Urinary bladder (tissue), 4 donors: ENCODE measurements around the gene RHEB. TPM values are rescaled to one million over a fixed set of nuclear protein-coding genes. Genes with fewer than 3 reads are reported as not detected.

Source experiments
- DNase-seq: peaks from one replicate; pipeline ENCODE4 v3.0.0-alpha.2; 2015; ENCODE audit errors: extremely low spot score
- H3K27ac ChIP-seq: one replicate; pipeline ENCODE4 v1.5.1; 2013; ENCODE audit warnings: low read depth, mild to moderate bottlenecking, moderate library complexity
- H3K36me3 ChIP-seq: one replicate; pipeline ENCODE4 v1.6.1; 2013; ENCODE audit warnings: mild to moderate bottlenecking, moderate library complexity; ENCODE audit not compliant: insufficient read depth
- H3K4me1 ChIP-seq: one replicate; pipeline ENCODE4 v1.6.1; 2013; ENCODE audit warnings: mild to moderate bottlenecking, moderate library complexity; ENCODE audit not compliant: insufficient read depth
- H3K4me3 ChIP-seq: one replicate; pipeline ENCODE4 v1.5.1; 2013; ENCODE audit warnings: low read depth, low read length
- WGBS: extraction: QIAGEN DNeasy Blood & Tissue Kit; methylation state at CpG from one replicate; pipeline ENCODE4 v1.1.7; 2013; 5-methylcytosine and 5-hydroxymethylcytosine counted together
- polyA plus RNA-seq: library from polyadenylated mRNA; stranded (reverse); fragments of 200-250 nt; gene quantifications from one replicate; pipeline ENCODE4 v1.2.3, GENCODE V29; 2013
- total RNA-seq: library from RNA; depleted of rRNA; stranded (reverse); fragments of >200 nt; gene quantifications from one replicate; pipeline ENCODE4 v1.2.3, GENCODE V29; 2014
- donor health status: healthy with polysubstance abuse.
- donor health status: healthy.

RHEB gene
- total and polyA plus RNA-seq, 2 donors: 109 TPM

DNA sequence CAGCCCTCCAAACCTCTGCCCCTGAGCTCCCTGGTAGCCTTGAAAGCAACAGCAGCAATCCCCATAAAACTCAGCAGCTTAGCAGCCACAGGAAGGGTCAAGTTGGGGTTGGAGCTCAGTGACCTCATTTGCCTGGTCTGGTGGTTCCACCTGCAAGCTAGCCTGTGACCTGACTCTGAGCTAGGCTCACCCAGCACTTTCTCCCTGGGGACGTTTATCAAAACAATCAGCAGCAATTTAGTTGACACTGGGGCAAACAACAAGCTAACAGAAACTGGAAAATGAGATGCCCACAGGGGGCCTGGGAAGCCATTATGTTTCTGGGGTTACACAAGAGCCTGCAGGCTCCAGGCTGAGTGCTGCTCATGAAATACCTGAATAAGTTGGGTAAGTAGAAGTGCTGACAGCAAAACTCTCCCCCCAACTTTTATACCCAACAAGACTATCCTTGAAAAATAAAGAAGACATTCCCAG, 57.4 kb downstream of the RHEB start:
- H3K36me3 ChIP-seq: peaks cover 3% of the 10 kb centered on the region
- H3K4me1 ChIP-seq: no peaks in the 10 kb centered on the region
- no peak overlapping the region for H3K27ac ChIP-seq
- no peak for DNase-seq
- no peak overlapping the region for H3K4me3 ChIP-seq
- WGBS: 73% methylated on average over 1 of the region's 1 CpG

DNA sequence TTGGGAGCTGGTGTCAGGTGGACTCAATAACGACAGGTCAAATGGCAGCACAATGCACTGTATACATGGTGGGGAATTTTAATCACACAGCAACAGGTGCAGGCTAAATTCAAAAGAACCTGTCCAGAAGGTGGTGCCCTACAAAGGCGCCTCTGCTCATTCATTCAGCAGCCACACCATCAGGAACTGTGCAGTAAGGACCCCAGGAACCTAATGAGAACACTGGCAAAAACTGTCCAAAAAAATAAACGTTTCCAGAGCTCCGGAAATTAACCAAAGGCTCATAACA, 57.8 kb downstream of the RHEB start:
- Histone ChIP-seq H3K4me3 (no peak overlapping the region), H3K36me3 (peaks cover 3% of the 10 kb centered on the region), H3K4me1 (no peaks in the 10 kb centered on the region), H3K27ac (no peak overlapping the region)
- DNase-seq: no peak
- 66% methylated on average over 4 of the region's 4 CpGs for WGBS

DNA sequence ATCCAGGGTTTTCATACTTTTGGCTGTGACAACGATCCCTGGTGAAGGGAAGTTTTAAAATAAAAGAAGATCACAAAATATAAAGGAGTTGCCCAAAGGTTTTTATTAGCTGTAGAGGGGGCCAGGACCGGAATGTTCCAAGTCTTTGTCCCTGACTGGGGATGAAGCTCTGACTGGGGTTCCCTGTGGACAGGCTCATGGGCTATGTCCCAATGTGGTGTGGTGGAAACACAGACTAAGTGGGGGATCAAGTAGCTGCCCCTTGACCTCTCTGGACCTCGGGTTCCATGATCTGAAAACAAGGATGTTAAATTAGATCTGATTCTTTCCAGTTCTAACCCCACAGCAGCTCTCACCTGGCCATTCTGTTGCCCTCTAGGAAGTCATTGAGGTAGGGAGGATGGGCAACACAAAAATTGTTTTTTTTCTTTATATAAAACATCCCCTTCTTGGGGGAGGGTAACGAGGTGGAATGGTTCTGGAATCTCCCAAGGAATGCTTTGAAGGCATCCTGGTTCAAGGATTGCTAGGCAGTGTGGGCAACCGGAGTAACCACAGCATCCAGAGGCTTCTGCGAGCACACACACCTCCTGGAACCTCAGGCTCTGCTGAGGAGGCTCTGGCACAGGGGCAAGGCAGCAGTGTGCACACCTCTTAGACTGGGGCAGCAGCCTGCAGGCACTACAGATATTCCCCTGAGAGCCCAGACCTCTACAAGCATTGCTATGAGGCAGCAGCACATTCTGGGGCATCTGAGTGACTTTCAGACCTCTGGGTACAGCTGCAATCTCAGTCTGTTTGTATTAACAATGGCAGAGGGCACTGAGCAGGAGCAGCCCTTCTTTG, 58.4 kb downstream of the RHEB start:
- H3K4me1 ChIP-seq: no peaks in the 10 kb centered on the region
- H3K27ac ChIP-seq: no peak overlapping the region
- no peak for DNase-seq
- 73% methylated on average over 6 of the region's 6 CpGs for WGBS
- no peak overlapping the region for H3K4me3 ChIP-seq
- peaks cover 2% of the 10 kb centered on the region for H3K36me3 ChIP-seq

DNA sequence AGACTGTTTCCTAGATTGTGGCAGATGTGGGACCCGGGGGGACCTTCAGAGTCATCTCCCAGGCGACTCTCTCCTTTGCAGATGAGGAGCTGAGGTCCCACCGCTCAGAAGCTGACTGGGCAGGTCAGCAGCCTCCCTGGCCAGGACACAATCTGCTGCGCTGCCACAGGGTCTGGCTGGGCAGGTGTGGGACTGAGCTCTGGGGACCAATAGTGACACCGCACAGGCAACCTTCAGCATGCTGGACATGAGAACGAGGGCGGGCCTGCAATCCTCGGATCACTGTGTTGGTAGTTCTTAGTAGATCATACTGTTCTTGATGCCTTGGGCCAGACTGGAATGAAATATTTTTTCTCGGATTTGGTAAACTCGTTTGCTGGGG, 59.2 kb downstream of the RHEB start:
- Histone ChIP-seq H3K4me1 (no peaks in the 10 kb centered on the region), H3K27ac (peak overlapping the region; percentile 62), H3K4me3 (no peak overlapping the region), H3K36me3 (peaks cover 2% of the 10 kb centered on the region)
- no peak for DNase-seq
- 39% methylated on average over 10 of the region's 10 CpGs for WGBS

DNA sequence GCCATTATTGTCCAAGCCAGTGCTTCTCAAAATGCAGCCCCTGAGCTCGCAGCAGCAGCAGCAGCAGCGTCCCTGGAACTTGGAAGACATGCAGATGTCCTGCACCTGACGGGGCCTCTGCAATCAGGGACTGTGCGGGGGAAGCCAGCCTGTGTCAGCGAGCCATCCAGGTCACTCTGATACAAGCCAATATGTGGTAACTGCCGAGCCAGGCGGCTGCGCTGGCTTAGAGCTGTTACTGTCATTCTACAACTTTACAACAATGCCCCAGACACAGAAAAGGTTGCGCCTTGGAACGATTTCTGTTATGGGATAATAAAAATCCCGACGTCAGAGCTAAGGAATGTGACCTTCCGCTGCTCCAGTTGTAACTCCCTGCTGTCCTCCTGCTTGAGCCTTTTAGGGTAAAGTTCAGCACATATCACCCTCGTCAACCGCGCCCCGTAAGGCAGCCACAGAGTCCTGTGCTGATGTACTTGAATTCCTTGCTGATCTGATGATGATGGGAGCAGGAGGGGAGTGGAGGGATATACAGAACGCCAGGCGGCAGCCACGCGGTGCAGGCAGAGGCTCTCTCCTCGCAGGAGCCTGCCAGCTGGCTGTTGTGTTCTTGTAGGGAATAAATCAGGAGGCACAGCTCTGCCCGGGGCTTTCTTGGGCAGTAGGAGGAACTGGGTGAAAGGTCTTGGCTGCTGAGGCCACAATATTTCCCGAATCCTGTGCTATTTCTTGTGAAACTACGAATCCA, 59.8 kb downstream of the RHEB start:
- 6% methylated on average over 25 of the region's 25 CpGs for WGBS

DNA sequence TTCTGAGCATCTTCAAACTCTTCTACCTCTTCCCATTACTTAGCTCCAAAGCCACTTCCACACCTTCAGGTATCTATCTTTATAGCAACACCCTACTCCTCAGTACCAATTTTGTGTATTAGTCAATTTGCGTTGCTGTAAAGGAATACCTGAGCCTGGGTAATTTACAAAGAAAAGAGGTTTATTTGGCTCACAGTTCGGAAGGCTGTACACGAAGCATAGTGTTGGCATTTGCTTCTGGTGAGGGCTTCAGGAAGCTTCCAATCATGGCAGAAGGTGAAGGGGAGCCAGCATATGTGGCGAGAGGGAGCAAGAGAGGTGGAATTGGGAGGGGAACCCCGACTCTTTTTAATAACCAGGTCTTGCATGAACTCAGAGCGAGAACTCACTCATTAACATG, 62.2 kb downstream of the RHEB start:
- DNase-seq: no peak
- 97% methylated on average over 6 of the region's 6 CpGs for WGBS
- no peaks in the 10 kb centered on the region for H3K4me1 ChIP-seq
- H3K27ac ChIP-seq: no peak overlapping the region
- H3K36me3 ChIP-seq: no peaks in the 10 kb centered on the region
- H3K4me3 ChIP-seq: no peak overlapping the region

More for the DNA sequence above, 59.8 kb downstream of the RHEB start:
- H3K36me3 ChIP-seq: no peaks in the 10 kb centered on the region
- no peak overlapping the region for H3K4me3 ChIP-seq
- H3K27ac ChIP-seq: peak overlapping the region; percentile 62
- peak; percentile 72 for DNase-seq
- H3K4me1 ChIP-seq: no peaks in the 10 kb centered on the region

DNA sequence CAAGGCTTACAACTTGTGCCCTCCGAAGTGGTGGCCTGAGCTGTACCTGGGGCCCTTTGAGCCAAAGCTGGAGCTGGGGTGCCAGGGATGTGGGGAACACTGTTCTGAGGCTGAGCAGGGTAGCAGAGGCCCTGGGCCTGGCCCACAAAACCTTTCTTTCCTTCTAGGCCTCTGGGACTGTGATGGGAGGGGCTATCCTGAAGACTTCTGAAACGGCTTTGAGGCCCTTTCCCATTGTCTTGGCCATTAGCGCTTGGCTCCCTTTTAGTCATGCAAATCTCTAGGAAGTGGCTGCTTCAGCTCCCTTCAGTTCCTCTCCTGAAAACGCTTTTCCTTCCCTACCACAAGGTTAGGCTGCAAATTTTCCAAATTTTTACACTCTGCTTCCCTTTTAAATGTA, 62.9 kb downstream of the RHEB start:
- no peaks in the 10 kb centered on the region for H3K4me1 ChIP-seq
- H3K36me3 ChIP-seq: no peaks in the 10 kb centered on the region
- WGBS: 88% methylated on average over 4 of the region's 4 CpGs
- no peak for DNase-seq
- no peak overlapping the region for H3K27ac ChIP-seq
- no peak overlapping the region for H3K4me3 ChIP-seq

DNA sequence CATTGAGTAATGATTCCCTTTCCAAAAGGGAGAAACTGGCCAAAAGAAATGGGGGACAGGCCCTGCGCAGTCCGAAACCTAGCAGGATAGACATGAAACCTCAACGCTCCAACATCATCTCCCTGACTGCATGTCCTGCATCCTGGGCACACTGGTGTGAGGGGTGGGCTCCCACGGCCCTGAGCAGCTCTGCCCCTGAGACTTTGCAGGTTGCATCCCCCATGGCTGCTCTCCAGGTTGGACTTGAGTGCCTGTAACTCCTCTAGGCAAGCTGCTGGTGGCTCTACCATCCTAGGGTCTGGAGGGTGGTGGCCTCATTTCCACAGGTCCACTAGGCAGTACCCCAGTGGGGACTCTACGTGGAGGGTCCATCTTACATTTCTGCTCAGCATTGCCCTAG, 63.4 kb downstream of the RHEB start:
- DNase-seq: no peak
- H3K36me3 ChIP-seq: no peaks in the 10 kb centered on the region
- no peak overlapping the region for H3K4me3 ChIP-seq
- H3K4me1 ChIP-seq: no peaks in the 10 kb centered on the region
- no peak overlapping the region for H3K27ac ChIP-seq
- WGBS: 95% methylated on average over 5 of the region's 5 CpGs

DNA sequence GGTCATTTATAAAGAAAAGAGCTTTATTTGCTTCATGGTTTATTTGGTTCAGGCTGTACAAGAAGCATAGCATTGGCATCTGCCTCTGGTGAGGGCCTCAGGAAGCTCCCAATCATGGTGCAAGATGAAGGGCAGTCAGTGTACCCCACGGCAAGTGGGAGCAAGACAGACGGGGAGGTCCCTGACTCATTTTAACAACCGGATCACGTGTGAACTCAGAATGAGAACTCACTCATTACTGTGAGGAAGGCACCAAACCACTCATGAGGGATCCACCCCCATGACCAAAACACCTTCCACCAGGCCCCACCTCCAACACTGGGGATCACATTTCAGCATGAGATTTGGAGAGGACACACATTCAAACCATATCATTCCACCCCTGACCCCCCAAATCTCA, 64.0 kb downstream of the RHEB start:
- no peaks in the 10 kb centered on the region for H3K36me3 ChIP-seq
- no peaks in the 10 kb centered on the region for H3K4me1 ChIP-seq
- no peak overlapping the region for H3K4me3 ChIP-seq
- 86% methylated on average over 4 of the region's 4 CpGs for WGBS
- H3K27ac ChIP-seq: no peak overlapping the region
- DNase-seq: no peak

DNA sequence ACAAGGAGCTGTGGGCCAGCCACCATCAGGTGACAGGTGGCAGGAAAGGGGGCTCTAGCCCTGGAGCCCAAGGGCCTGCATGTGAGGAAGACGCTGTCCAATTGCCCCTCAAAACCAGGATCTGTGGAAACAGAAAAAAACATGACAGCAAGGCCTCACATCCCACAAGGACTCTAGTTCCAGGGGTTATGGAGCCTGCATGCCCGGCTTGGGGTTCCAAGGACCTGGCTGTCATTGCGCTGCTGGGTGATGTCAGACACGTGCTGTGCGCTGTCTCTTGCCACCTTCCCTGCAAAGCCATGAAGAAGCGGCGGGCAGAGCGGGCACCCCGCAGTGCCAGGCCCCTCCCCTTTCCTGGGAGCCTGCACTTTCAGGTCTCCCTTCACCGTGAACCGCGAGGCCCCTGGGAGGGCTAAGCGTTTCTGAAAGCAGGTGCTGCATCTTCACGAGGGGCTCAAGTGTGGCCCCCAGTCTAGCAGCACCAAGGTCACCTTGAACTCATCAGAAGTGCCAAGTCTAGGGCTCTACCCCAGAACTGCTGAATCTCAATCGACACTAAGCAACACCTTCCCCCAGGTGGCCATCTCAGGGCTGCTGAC, 64.7 kb downstream of the RHEB start:
- H3K4me1 ChIP-seq: no peaks in the 10 kb centered on the region
- H3K27ac ChIP-seq: no peak overlapping the region
- H3K36me3 ChIP-seq: no peaks in the 10 kb centered on the region
- WGBS: 91% methylated on average over 15 of the region's 15 CpGs
- no peak overlapping the region for H3K4me3 ChIP-seq
- DNase-seq: no peak

DNA sequence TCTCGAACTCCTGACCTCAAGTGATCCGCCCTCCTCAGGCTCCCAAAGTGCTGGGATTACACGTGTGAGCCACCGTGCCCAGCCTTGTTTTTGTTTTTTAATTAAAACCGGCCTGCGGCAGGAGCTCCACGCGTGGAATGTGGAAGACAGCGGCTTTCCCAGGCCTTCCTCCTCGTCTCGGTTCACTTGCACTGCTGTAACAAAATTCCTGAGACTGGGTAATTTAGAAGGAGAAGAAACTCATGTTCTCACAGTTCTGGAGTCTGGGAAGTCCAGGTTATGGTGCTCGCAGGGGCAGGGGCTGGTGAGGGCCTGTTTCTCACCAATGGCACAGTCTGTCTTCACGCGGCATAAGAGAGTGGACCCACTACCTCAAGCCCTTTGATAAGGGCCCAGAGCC, 65.4 kb downstream of the RHEB start:
- no peak overlapping the region for H3K4me3 ChIP-seq
- DNase-seq: no peak
- no peaks in the 10 kb centered on the region for H3K4me1 ChIP-seq
- no peaks in the 10 kb centered on the region for H3K36me3 ChIP-seq
- no peak overlapping the region for H3K27ac ChIP-seq
- 92% methylated on average over 14 of the region's 14 CpGs for WGBS

DNA sequence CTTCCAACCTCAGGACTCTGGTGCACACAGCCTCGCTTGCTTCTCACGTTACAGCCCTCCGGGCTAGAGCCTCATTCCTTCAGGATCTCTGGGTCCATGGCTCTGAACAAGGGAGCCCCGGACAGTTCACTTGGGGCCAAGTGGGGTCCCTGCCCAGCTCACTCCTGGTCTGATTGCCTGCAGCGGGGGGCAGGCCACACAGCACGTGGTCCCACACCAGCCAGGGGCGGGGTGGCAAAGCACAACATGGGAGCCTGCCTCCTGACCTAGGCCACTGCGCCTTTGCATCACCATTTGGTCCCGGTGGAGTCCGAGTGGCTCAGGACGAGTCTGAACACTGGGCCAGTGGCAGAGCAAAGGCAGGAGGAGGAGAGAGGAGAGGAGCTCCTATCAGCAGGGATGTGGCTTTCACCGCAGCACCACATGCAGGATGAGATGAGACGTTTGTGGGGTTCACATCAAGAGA, 66.3 kb downstream of the RHEB start:
- no peak for DNase-seq
- H3K36me3 ChIP-seq: no peaks in the 10 kb centered on the region
- H3K4me3 ChIP-seq: no peak overlapping the region
- 83% methylated on average over 13 of the region's 13 CpGs for WGBS
- no peak overlapping the region for H3K27ac ChIP-seq
- H3K4me1 ChIP-seq: no peaks in the 10 kb centered on the region

DNA sequence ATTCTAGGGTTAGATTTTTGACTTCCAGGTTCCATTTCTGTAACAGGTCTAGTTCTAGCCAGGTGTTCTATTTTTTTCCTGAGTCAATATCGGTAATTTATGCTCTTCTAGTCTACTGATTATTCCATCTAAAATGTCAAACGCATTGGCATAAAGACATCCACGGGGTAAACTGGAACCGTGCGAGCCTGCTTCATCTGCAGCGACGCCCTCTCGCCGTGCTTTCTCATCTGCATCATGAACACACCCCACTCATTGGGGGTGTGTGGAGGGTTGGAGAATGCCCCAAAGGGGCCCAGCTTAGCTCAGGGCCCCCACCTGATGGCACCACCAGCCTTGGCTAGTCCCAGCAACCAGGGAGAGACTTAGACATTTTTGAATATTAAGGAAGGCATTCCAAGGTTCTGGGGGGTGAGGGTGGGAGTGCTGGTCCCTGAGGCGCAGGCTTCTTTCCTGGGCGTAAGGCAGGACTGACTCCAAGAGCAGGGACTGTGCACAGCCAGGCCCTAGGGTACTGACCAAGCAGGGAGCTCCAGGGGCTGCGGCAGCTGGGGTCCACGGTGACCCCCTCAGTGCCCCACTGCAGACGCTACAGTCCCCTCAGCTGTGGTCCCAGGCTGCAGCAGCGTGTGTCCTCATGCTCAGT, 66.9 kb downstream of the RHEB start:
- Histone ChIP-seq H3K4me3 (no peak overlapping the region), H3K27ac (no peak overlapping the region), H3K4me1 (no peaks in the 10 kb centered on the region), H3K36me3 (no peaks in the 10 kb centered on the region)
- WGBS: 88% methylated on average over 15 of the region's 15 CpGs
- DNase-seq: no peak
